Neural crest cell (in vitro differentiated cells): Measurements from ENCODE around the gene BTBD9. TPM values are rescaled to one million over a fixed set of nuclear protein-coding genes. Genes with fewer than 3 reads are reported as not detected.

Experiments used
- DNase-seq: peaks from one replicate; pipeline ENCODE4 v3.0.0; 2021; ENCODE audit warnings: low read depth, mixed read lengths, low spot score
- H3K27ac Mint-ChIP-seq: one replicate; pipeline ENCODE4 v1.8.0; 2021; ENCODE audit warnings: mild to moderate bottlenecking, mixed read lengths; ENCODE audit not compliant: unreplicated experiment
- H3K27me3 Mint-ChIP-seq: 2 replicates; pipeline ENCODE4 v1.8.0; 2021; ENCODE audit warnings: low read depth, mild to moderate bottlenecking, mixed read lengths
- H3K36me3 Mint-ChIP-seq: 2 replicates; pipeline ENCODE4 v1.8.0; 2021; ENCODE audit warnings: low read depth, mild to moderate bottlenecking, mixed read lengths
- H3K4me1 Mint-ChIP-seq: 2 replicates; pipeline ENCODE4 v1.8.0; 2021; ENCODE audit warnings: mixed read lengths
- H3K4me3 Mint-ChIP-seq: one replicate; pipeline ENCODE4 v1.8.0; 2021; ENCODE audit warnings: mild to moderate bottlenecking, mixed read lengths
- H3K9me3 Mint-ChIP-seq: 2 replicates; pipeline ENCODE4 v1.8.0; 2021; ENCODE audit warnings: mixed read lengths
- CTCF ChIP-seq: fragments of 200-600 bp; sonication (generic); conservative IDR thresholded peaks from 2 replicates; pipeline ENCODE4 v1.5.0; 2021; ENCODE audit warnings: antibody characterized with exemption, mild to moderate bottlenecking
- total RNA-seq: library from RNA; stranded (reverse); gene quantifications from 2 replicates; pipeline ENCODE4 v1.2.1, GENCODE V29; 2021

The BTBD9 gene
- total RNA-seq, 1 donor from 2014 or later = 18.0 TPM

GRCh38 chr6:38587766-38588362 is 51.9 kb downstream of the BTBD9 start:
- H3K36me3 Mint-ChIP-seq = peaks cover 4% of the 10 kb centered on the region
- no peak for DNase-seq
- H3K4me1 Mint-ChIP-seq = no peaks in the 10 kb centered on the region
- H3K27ac Mint-ChIP-seq = no peak overlapping the region
- no peak for TF ChIP-seq CTCF
- no peak overlapping the region for H3K4me3 Mint-ChIP-seq
- H3K9me3 Mint-ChIP-seq = no peaks in the 10 kb centered on the region
- no peaks in the 10 kb centered on the region for H3K27me3 Mint-ChIP-seq

GRCh38 chr6:38586992-38587391 is 52.7 kb downstream of the BTBD9 start:
- no peaks in the 10 kb centered on the region for H3K4me1 Mint-ChIP-seq
- no peak overlapping the region for H3K27ac Mint-ChIP-seq
- DNase-seq = no peak
- H3K27me3 Mint-ChIP-seq = no peaks in the 10 kb centered on the region
- H3K4me3 Mint-ChIP-seq = no peak overlapping the region
- no peaks in the 10 kb centered on the region for H3K9me3 Mint-ChIP-seq
- TF ChIP-seq CTCF = no peak
- no peaks in the 10 kb centered on the region for H3K36me3 Mint-ChIP-seq

- DNase-seq = no peak
- Mint-ChIP-seq H3K36me3 (no peaks in the 10 kb centered on the region), H3K9me3 (no peaks in the 10 kb centered on the region), H3K27ac (no peak overlapping the region), H3K27me3 (no peaks in the 10 kb centered on the region), H3K4me3 (no peak overlapping the region), H3K4me1 (no peaks in the 10 kb centered on the region)
- no peak for TF ChIP-seq CTCF
Measured at GRCh38 chr6:38584731-38585130, 55.0 kb downstream of the BTBD9 start.

- Mint-ChIP-seq H3K4me3 (no peak overlapping the region), H3K27me3 (no peaks in the 10 kb centered on the region), H3K9me3 (no peaks in the 10 kb centered on the region), H3K36me3 (no peaks in the 10 kb centered on the region), H3K4me1 (no peaks in the 10 kb centered on the region), H3K27ac (no peak overlapping the region)
- no peak for DNase-seq
- no peak for TF ChIP-seq CTCF
Measured at GRCh38 chr6:38583523-38583922, 56.2 kb downstream of the BTBD9 start.

GRCh38 chr6:38580030-38580429 is 59.7 kb downstream of the BTBD9 start:
- Mint-ChIP-seq H3K4me3 (no peak overlapping the region), H3K36me3 (no peaks in the 10 kb centered on the region), H3K4me1 (no peaks in the 10 kb centered on the region), H3K9me3 (no peaks in the 10 kb centered on the region), H3K27ac (no peak overlapping the region), H3K27me3 (no peaks in the 10 kb centered on the region)
- DNase-seq = no peak
- no peak for TF ChIP-seq CTCF
